ENCODE data around the gene EVI5L. TPM values are rescaled to one million over a fixed set of nuclear protein-coding genes. Genes with fewer than 3 reads are reported as not detected.

The EVI5L gene
- total and polyA plus RNA-seq, 9 donors, result 5.1 to 15.9 (median 10.9) TPM

DNA sequence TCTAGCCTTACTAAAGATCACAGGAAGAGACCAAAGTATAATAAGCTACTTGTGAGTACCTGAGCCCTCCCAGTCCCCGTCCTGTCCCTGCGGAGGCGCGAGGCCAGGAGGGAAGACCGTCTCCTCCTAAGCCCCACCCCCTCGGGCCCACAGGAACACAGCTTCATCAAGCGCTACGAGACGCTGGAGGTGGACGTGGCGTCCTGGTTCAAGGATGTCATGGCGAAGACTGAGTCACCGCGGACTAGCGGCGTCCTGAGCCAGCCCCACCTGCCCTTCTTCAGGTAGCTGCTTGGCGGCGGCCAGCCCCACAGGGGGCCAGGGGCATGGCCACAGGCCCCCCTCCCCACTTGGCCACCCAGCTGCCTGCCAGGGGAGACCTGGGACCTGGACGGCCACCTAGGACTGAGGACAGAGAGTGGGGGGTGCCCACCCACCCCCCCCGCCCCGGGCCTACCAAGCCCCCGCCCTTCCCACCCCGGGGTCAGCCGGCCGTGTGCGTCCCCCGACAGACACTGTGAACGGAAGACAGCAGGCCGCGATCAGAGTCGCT lies 82.2 kb downstream of the EVI5L start:
- Histone ChIP-seq H3K4me1 (ENCODE audit: insufficient read depth) (peaks cover 3% of the 10 kb centered on the region), H3K27ac (no peak overlapping the region), H3K36me3 (no peaks in the 10 kb centered on the region), H3K9me3 (no peaks in the 10 kb centered on the region), H3K4me3 (no peak overlapping the region), H3K27me3 (peaks cover 6% of the 10 kb centered on the region)
- intact Hi-C loops (cut with DNase I), result no loop called here
- no peak for TF ChIP-seq POLR2A (IDR thresholded peaks at IDR 0.05)
- peak in 3 of 5 donors; percentile 29 to 43 (median 30) for DNase-seq
- WGBS, 3 donors, result 83 to 88% (median 88%) methylated on average over 25 to 31 of the region's 31 CpGs

DNA sequence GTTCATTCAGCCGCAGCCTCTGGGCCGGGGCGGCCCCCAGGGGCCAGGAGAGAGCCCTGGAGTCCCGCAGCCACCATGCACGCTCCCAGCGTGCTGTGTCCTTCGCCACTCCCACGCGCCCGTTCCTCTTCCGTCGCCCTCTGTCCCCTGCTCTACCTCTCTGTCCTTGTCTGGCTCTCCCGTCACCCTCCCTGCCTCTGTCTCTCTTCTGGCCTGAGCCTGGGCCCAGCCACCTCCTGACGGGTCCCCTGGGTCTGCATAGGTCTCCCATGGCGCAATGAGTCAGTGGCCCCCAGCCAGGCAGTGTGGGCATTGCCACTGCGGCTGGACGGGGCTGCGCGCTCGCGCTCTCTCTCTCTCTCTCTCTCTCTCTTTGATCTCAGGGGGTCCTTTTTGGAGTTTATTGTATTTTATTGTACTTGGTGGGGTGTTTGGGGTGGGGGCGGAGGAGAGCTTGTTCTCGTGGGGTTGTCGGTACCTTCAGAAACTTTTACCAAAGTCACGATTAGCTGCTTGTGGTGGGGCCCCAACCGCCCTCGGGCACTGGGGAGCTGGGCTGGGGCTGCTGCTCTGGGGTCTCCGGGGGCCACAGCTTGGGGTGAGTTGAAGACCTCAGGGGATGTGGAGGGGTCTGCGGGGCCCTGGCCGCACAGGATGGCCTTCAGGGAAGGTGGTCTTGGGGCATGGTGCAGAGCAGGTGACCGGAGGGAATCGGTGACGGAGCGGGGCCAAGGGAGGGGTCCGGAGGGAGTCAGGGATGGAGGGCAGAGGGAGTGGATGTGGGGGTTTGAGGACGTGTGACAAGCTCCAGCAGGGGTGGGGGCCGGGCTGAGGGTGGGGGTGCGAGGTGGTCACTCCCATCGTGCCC lies 82.9 kb downstream of the EVI5L start:
- H3K27ac ChIP-seq, result no peak overlapping the region
- WGBS, 3 donors, result 87 to 92% (median 88%) methylated on average over 38 to 39 of the region's 39 CpGs
- intact Hi-C loops (cut with DNase I), result no loop called here
- no peak overlapping the region for H3K4me3 ChIP-seq
- DNase-seq, result peak in 3 of 5 donors; percentile 24 to 39 (median 26)
- H3K27me3 ChIP-seq, result peaks cover 6% of the 10 kb centered on the region
- TF ChIP-seq EP300 (IDR thresholded peaks at IDR 0.05) (no peak), POLR2A (IDR thresholded peaks at IDR 0.05) (no peak)
- TF ChIP-seq, protein P1, sequence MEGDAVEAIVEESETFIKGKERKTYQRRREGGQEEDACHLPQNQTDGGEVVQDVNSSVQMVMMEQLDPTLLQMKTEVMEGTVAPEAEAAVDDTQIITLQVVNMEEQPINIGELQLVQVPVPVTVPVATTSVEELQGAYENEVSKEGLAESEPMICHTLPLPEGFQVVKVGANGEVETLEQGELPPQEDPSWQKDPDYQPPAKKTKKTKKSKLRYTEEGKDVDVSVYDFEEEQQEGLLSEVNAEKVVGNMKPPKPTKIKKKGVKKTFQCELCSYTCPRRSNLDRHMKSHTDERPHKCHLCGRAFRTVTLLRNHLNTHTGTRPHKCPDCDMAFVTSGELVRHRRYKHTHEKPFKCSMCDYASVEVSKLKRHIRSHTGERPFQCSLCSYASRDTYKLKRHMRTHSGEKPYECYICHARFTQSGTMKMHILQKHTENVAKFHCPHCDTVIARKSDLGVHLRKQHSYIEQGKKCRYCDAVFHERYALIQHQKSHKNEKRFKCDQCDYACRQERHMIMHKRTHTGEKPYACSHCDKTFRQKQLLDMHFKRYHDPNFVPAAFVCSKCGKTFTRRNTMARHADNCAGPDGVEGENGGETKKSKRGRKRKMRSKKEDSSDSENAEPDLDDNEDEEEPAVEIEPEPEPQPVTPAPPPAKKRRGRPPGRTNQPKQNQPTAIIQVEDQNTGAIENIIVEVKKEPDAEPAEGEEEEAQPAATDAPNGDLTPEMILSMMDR (IDR thresholded peaks at IDR 0.05), result no peak
- peaks cover 6% of the 10 kb centered on the region for H3K4me1 ChIP-seq (ENCODE audit: insufficient read depth)
- no peaks in the 10 kb centered on the region for H3K9me3 ChIP-seq
- H3K36me3 ChIP-seq, result no peaks in the 10 kb centered on the region

DNA sequence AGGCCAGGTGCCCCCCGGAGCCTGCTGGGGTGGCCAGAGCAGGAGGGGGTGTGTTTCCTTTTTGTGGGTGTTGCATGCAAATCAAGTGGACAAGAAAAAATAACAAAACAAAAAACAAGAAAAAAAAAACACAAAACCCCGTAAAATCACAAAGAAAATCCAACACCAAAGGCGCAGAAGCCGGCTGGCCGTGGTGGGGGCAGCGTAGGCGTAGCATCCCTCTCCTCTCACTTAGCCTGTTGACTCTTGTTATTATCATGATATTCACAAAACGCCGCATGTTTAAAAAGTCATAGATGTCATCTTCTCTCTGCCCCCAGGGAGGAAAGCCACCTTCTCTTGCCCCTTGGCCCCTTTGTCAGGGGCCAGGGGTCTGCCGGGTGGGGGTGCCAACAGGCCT lies 83.6 kb downstream of the EVI5L start:
- intact Hi-C loops (cut with DNase I), result no loop called here
- Histone ChIP-seq H3K4me3 (no peak overlapping the region), H3K27ac (no peak overlapping the region), H3K4me1 (ENCODE audit: insufficient read depth) (peaks cover 6% of the 10 kb centered on the region), H3K27me3 (peaks cover 6% of the 10 kb centered on the region), H3K9me3 (no peaks in the 10 kb centered on the region), H3K36me3 (no peaks in the 10 kb centered on the region)
- no peak for DNase-seq
- TF ChIP-seq EP300 (IDR thresholded peaks at IDR 0.05), result no peak
- no peak for TF ChIP-seq POLR2A (IDR thresholded peaks at IDR 0.05)
- TF ChIP-seq, protein P1 (IDR thresholded peaks at IDR 0.05), result no peak
- WGBS, 3 donors, result 77 to 80% (median 79%) methylated on average over 10 of the region's 10 CpGs

DNA sequence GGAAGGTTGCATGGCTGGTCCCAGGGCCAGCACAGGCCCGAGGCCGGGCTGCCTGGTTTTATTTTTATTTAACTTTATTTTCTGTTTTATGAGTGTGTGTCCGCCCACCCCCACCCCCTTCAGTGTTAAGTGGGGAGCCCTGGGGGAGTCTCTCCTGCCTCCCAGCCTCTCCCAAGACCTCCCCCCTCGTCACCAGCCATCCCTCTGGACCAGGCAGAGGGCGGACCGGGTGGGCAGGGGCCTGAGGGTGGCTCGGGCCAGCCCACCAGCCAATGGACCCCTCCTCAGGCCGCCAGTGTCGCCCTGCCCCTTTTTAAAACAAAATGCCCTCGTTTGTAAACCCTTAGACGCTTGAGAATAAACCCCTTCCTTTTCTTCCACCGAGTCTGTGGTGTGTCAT lies 84.1 kb downstream of the EVI5L start:
- peak in 1 of 5 donors; percentile 16 for DNase-seq
- Histone ChIP-seq H3K4me3 (no peak overlapping the region), H3K9me3 (no peaks in the 10 kb centered on the region), H3K27me3 (peaks cover 6% of the 10 kb centered on the region), H3K27ac (no peak overlapping the region), H3K36me3 (no peaks in the 10 kb centered on the region), H3K4me1 (ENCODE audit: insufficient read depth) (peaks cover 6% of the 10 kb centered on the region)
- WGBS, 3 donors, result 42 to 48% (median 47%) methylated on average over 12 of the region's 12 CpGs
- intact Hi-C loops (cut with DNase I), result no loop called here
- TF ChIP-seq POLR2A (IDR thresholded peaks at IDR 0.05) (no peak), EP300 (IDR thresholded peaks at IDR 0.05) (no peak)
- TF ChIP-seq, protein P1 (IDR thresholded peaks at IDR 0.05), result no peak

Other genes starting within 250 kb of the EVI5L start
- 1 to 10 TPM in 4 of 7 donors, under 1 TPM in 3; 0.08 to 8.2 (median 1.9) TPM for gene CAMSAP3, start 234.4 kb upstream of the EVI5L start, total RNA-seq
- 1 to 10 TPM in 1 of 2 donors, under 1 TPM in 1; 0.57 to 1.4 TPM for gene CAMSAP3, start 234.4 kb upstream of the EVI5L start, polyA plus RNA-seq
- gene XAB2, start 200.7 kb upstream of the EVI5L start, total RNA-seq, result 10 to 100 TPM; 39.5 to 71.7 (median 50.8) TPM
- gene XAB2, start 200.7 kb upstream of the EVI5L start, polyA plus RNA-seq, result 10 to 100 TPM in 1 of 2 donors, 1 to 10 TPM in 1; 4.2 to 63.0 TPM
- gene PET100, start 200.4 kb upstream of the EVI5L start, total RNA-seq, result 10 to 100 TPM; 11.9 to 77.8 (median 58.3) TPM
- 10 to 100 TPM; 44.6 to 53.7 TPM for gene PET100, start 200.4 kb upstream of the EVI5L start, polyA plus RNA-seq
- gene PCP2, start 196.5 kb upstream of the EVI5L start, total RNA-seq, result under 1 TPM in 2 of 7 donors, not detected in 5; 0.38 to 0.50 TPM
- gene PCP2, start 196.5 kb upstream of the EVI5L start, polyA plus RNA-seq, result under 1 TPM in 1 of 2 donors, not detected in 1; 0.40 TPM
- gene STXBP2, start 193.1 kb upstream of the EVI5L start, total RNA-seq, result 10 to 100 TPM in 4 of 7 donors, 1 to 10 TPM in 3; 4.9 to 35.6 (median 11.4) TPM
- gene STXBP2, start 193.1 kb upstream of the EVI5L start, polyA plus RNA-seq, result 10 to 100 TPM in 1 of 2 donors, 1 to 10 TPM in 1; 8.2 to 25.0 TPM
- under 1 TPM in 1 of 7 donors, not detected in 6; 0.52 TPM for gene RETN, start 161.2 kb upstream of the EVI5L start, total RNA-seq
- under 1 TPM; 0.46 to 0.48 TPM for gene RETN, start 161.2 kb upstream of the EVI5L start, polyA plus RNA-seq
- under 1 TPM in 3 of 7 donors, not detected in 4; 0.23 to 0.83 (median 0.27) TPM for gene MCEMP1, start 153.1 kb upstream of the EVI5L start, total RNA-seq
- gene MCEMP1, start 153.1 kb upstream of the EVI5L start, polyA plus RNA-seq, result under 1 TPM in 1 of 2 donors, not detected in 1; 0.06 TPM
- gene TRAPPC5, start 149.4 kb upstream of the EVI5L start, total RNA-seq, result 100 to 1,000 TPM in 1 of 7 donors, 10 to 100 TPM in 6; 44.0 to 111 (median 69.3) TPM
- gene TRAPPC5, start 149.4 kb upstream of the EVI5L start, polyA plus RNA-seq, result 10 to 100 TPM in 1 of 2 donors, under 1 TPM in 1; 0.32 to 57.2 TPM
- under 1 TPM in 1 of 7 donors, not detected in 6; 0.38 TPM for gene FCER2, start 128.1 kb upstream of the EVI5L start, total RNA-seq
- gene FCER2, start 128.1 kb upstream of the EVI5L start, polyA plus RNA-seq, result 1 to 10 TPM in 1 of 2 donors, under 1 TPM in 1; 0.08 to 1.1 TPM
- gene CLEC4G, start 98.1 kb upstream of the EVI5L start, total RNA-seq, result 1 to 10 TPM in 1 of 7 donors, under 1 TPM in 5, not detected in 1; 0.33 to 1.4 (median 0.46) TPM
- under 1 TPM; 0.27 to 0.71 TPM for gene CLEC4G, start 98.1 kb upstream of the EVI5L start, polyA plus RNA-seq
- gene CD209, start 82.7 kb upstream of the EVI5L start, total RNA-seq, result 1 to 10 TPM in 6 of 7 donors, under 1 TPM in 1; 0.48 to 3.9 (median 1.7) TPM
- gene CD209, start 82.7 kb upstream of the EVI5L start, polyA plus RNA-seq, result 10 to 100 TPM in 1 of 2 donors, under 1 TPM in 1; 0.85 to 26.1 TPM
- 10 to 100 TPM in 1 of 7 donors, 1 to 10 TPM in 5, under 1 TPM in 1; 0.65 to 19.8 (median 2.9) TPM for gene CLEC4M, start 67.0 kb upstream of the EVI5L start, total RNA-seq
- gene CLEC4M, start 67.0 kb upstream of the EVI5L start, polyA plus RNA-seq, result 1 to 10 TPM; 3.6 to 7.2 TPM
- gene PRR36, start 44.2 kb downstream of the EVI5L start, total RNA-seq, result 1 to 10 TPM in 3 of 7 donors, under 1 TPM in 4; 0.45 to 2.2 (median 0.95) TPM
- under 1 TPM; 0.05 to 0.27 TPM for gene PRR36, start 44.2 kb downstream of the EVI5L start, polyA plus RNA-seq
- 1 to 10 TPM in 1 of 7 donors, under 1 TPM in 4, not detected in 2; 0.10 to 2.1 (median 0.72) TPM for gene LRRC8E, start 58.3 kb downstream of the EVI5L start, total RNA-seq
- under 1 TPM; 0.13 to 0.97 TPM for gene LRRC8E, start 58.3 kb downstream of the EVI5L start, polyA plus RNA-seq
- gene MAP2K7, start 73.7 kb downstream of the EVI5L start, total RNA-seq, result 10 to 100 TPM in 5 of 7 donors, 1 to 10 TPM in 2; 9.2 to 35.5 (median 26.3) TPM
- 10 to 100 TPM in 1 of 2 donors, 1 to 10 TPM in 1; 6.3 to 32.2 TPM for gene MAP2K7, start 73.7 kb downstream of the EVI5L start, polyA plus RNA-seq
- 1 to 10 TPM in 2 of 7 donors, not detected in 5; 1.0 to 6.9 TPM for gene TGFBR3L, start 84.6 kb downstream of the EVI5L start, total RNA-seq
- under 1 TPM in 1 of 2 donors, not detected in 1; 0.18 TPM for gene TGFBR3L, start 84.6 kb downstream of the EVI5L start, polyA plus RNA-seq
- 10 to 100 TPM in 6 of 7 donors, 1 to 10 TPM in 1; 8.8 to 26.6 (median 16.3) TPM for gene SNAPC2, start 90.1 kb downstream of the EVI5L start, total RNA-seq
- 10 to 100 TPM in 1 of 2 donors, 1 to 10 TPM in 1; 1.8 to 19.8 TPM for gene SNAPC2, start 90.1 kb downstream of the EVI5L start, polyA plus RNA-seq
- 10 to 100 TPM in 2 of 7 donors, 1 to 10 TPM in 5; 1.4 to 99.7 (median 6.1) TPM for gene CTXN1, start 95.9 kb downstream of the EVI5L start, total RNA-seq
- gene CTXN1, start 95.9 kb downstream of the EVI5L start, polyA plus RNA-seq, result 1 to 10 TPM in 1 of 2 donors, not detected in 1; 3.3 TPM
- gene TIMM44, start 113.4 kb downstream of the EVI5L start, total RNA-seq, result 100 to 1,000 TPM in 1 of 7 donors, 10 to 100 TPM in 6; 43.4 to 110 (median 51.8) TPM
- gene TIMM44, start 113.4 kb downstream of the EVI5L start, polyA plus RNA-seq, result 10 to 100 TPM; 29.8 to 48.4 TPM
- 10 to 100 TPM; 13.8 to 78.4 (median 65.6) TPM for gene ELAVL1, start 175.4 kb downstream of the EVI5L start, total RNA-seq
- gene ELAVL1, start 175.4 kb downstream of the EVI5L start, polyA plus RNA-seq, result 10 to 100 TPM; 25.3 to 46.5 TPM
- gene CCL25, start 222.5 kb downstream of the EVI5L start, total RNA-seq, result not detected
- gene CCL25, start 222.5 kb downstream of the EVI5L start, polyA plus RNA-seq, result not detected